SK-N-SH treated with all-trans-retinoic acid at 6 μM for 48 hours (cell line): ENCODE results near the gene PSMG1.

Source experiments
- ATAC-seq: fragments of 200-7000 bp; cut with Tn5 transposase; 3 replicates; pipeline ENCODE4 v1.9.1; 2020; ENCODE audit warnings: mild to moderate bottlenecking, moderate library complexity
- ARNTL ChIP-seq: fragments of 450-650 bp; formaldehyde crosslinking; IDR thresholded peaks from 2 replicates; pipeline ENCODE4 v1.5.0; 2020; ENCODE audit warnings: low read depth, mild to moderate bottlenecking, moderate library complexity, borderline replicate concordance
- BACH2 ChIP-seq: fragments of 250-450 bp; sonication (Bioruptor Pico); IDR thresholded peaks from 2 replicates; pipeline ENCODE4 v1.9.0; 2021; ENCODE audit warnings: mild to moderate bottlenecking, borderline replicate concordance
- CREB5 ChIP-seq: fragments of 250-450 bp; sonication (Bioruptor Pico); IDR thresholded peaks from 2 replicates; pipeline ENCODE4 v1.5.1; 2020; ENCODE audit warnings: low read depth, mild to moderate bottlenecking, moderate library complexity
- CSDC2 ChIP-seq: fragments of 250-450 bp; sonication (Bioruptor Pico); IDR thresholded peaks from 2 replicates; pipeline ENCODE4 v1.5.0; 2020; ENCODE audit warnings: mild to moderate bottlenecking, moderate library complexity
- CSRNP3 ChIP-seq: fragments of 250-450 bp; sonication (Bioruptor Pico); IDR thresholded peaks from 2 replicates; pipeline ENCODE4 v1.5.1; 2021; ENCODE audit warnings: mild to moderate bottlenecking, moderate library complexity
- GLIS3 ChIP-seq: fragments of 250-450 bp; sonication (Bioruptor Pico); IDR thresholded peaks from 2 replicates; pipeline ENCODE4 v1.5.0; 2020; ENCODE audit warnings: mild to moderate bottlenecking, moderate library complexity
- ISL1 ChIP-seq: fragments of 250-450 bp; sonication (Bioruptor Pico); IDR thresholded peaks from 2 replicates; pipeline ENCODE4 v2.1.2; 2022; ENCODE audit warnings: mild to moderate bottlenecking, moderate library complexity
- OSR1 ChIP-seq: fragments of 250-450 bp; sonication (Bioruptor Pico); IDR thresholded peaks from 2 replicates; pipeline ENCODE4 v1.8.0; 2022; ENCODE audit warnings: moderate library complexity, mild to moderate bottlenecking, inconsistent platforms
- PATZ1 ChIP-seq: fragments of 250-450 bp; sonication (Bioruptor Pico); IDR thresholded peaks from 2 replicates; pipeline ENCODE4 v1.8.0; 2020; ENCODE audit warnings: mild to moderate bottlenecking, moderate library complexity, borderline replicate concordance
- POU6F1 ChIP-seq: fragments of 250-450 bp; sonication (Bioruptor Pico); IDR thresholded peaks from 2 replicates; pipeline ENCODE4 v1.8.0; 2021; ENCODE audit warnings: low read depth, mild to moderate bottlenecking, moderate library complexity, borderline replicate concordance
- PPARA ChIP-seq: fragments of 250-450 bp; sonication (Bioruptor Pico); IDR thresholded peaks from 2 replicates; pipeline ENCODE4 v1.5.0; 2020; ENCODE audit warnings: mild to moderate bottlenecking, borderline replicate concordance
- RARB ChIP-seq: fragments of 250-450 bp; sonication (Bioruptor Pico); IDR thresholded peaks from 2 replicates; pipeline ENCODE4 v1.8.0; 2021; ENCODE audit warnings: mild to moderate bottlenecking, moderate library complexity
- TCF4 ChIP-seq: fragments of 250-450 bp; sonication (Bioruptor Pico); IDR thresholded peaks from 2 replicates; pipeline ENCODE4 v1.8.0; 2021; ENCODE audit warnings: mild to moderate bottlenecking, moderate library complexity, borderline replicate concordance
- TOX ChIP-seq: fragments of 250-450 bp; sonication (Bioruptor Pico); IDR thresholded peaks from 2 replicates; pipeline ENCODE4 v1.8.0; 2021; ENCODE audit warnings: mild to moderate bottlenecking, moderate library complexity, borderline replicate concordance
- TSHZ2 ChIP-seq: fragments of 250-450 bp; sonication (Bioruptor Pico); IDR thresholded peaks from 2 replicates; pipeline ENCODE4 v1.5.0; 2020; ENCODE audit warnings: mild to moderate bottlenecking, moderate library complexity
- ZC3H10 ChIP-seq: fragments of 250-450 bp; sonication (Bioruptor Pico); IDR thresholded peaks from 2 replicates; pipeline ENCODE4 v1.5.1; 2021; ENCODE audit warnings: mild to moderate bottlenecking, moderate library complexity
- ZFP3 ChIP-seq: fragments of 250-450 bp; sonication (Bioruptor Pico); IDR thresholded peaks from 2 replicates; pipeline ENCODE4 v1.5.0; 2020; ENCODE audit warnings: mild to moderate bottlenecking, moderate library complexity
- ZFP30 ChIP-seq: fragments of 450-650 bp; formaldehyde crosslinking; IDR thresholded peaks from 2 replicates; pipeline ENCODE4 v1.5.0; 2022; ENCODE audit warnings: mild to moderate bottlenecking, moderate library complexity
- ZNF565 ChIP-seq: fragments of 450-650 bp; formaldehyde crosslinking; conservative IDR thresholded peaks from 2 replicates; pipeline ENCODE4 v1.5.0; 2020; ENCODE audit warnings: low read depth, mild to moderate bottlenecking, moderate library complexity
- ZNF70 ChIP-seq: fragments of 450-650 bp; formaldehyde crosslinking; IDR thresholded peaks from 2 replicates; pipeline ENCODE4 v1.5.0; 2020; ENCODE audit warnings: mild to moderate bottlenecking, moderate library complexity
- ZNF8 ChIP-seq: fragments of 450-650 bp; formaldehyde crosslinking; IDR thresholded peaks from 2 replicates; pipeline ENCODE4 v1.5.0; 2020; ENCODE audit warnings: mild to moderate bottlenecking, moderate library complexity

PSMG1 gene

GRCh38 chr21:39168800-39169199 lies 14.5 kb downstream of the PSMG1 start:
- no peak for ATAC-seq
- TF ChIP-seq OSR1 (CRISPR knock-in tag) (no peak), GLIS3 (no peak), BACH2 (CRISPR knock-in tag) (no peak), POU6F1 (CRISPR knock-in tag) (no peak), TOX (CRISPR knock-in tag) (no peak), ISL1 (CRISPR knock-in tag) (no peak), ARNTL (CRISPR knock-in tag) (no peak), PPARA (no peak), ZFP30 (CRISPR knock-in tag) (no peak), TCF4 (CRISPR knock-in tag) (no peak), ZFP3 (CRISPR knock-in tag) (no peak), CREB5 (CRISPR knock-in tag) (no peak), ZNF70 (CRISPR knock-in tag) (no peak), CSRNP3 (CRISPR knock-in tag) (no peak), RARB (no peak), ZNF565 (CRISPR knock-in tag) (no peak), PATZ1 (no peak)

GRCh38 chr21:39164523-39164922 lies 18.7 kb downstream of the PSMG1 start:
- TF ChIP-seq CSDC2 (CRISPR knock-in tag) = no peak
- TF ChIP-seq PATZ1 = no peak
- ATAC-seq = no peak

- TF ChIP-seq RARB (no peak), GLIS3 (no peak), TCF4 (CRISPR knock-in tag) (no peak), CSDC2 (CRISPR knock-in tag) (no peak), ZNF8 (no peak), POU6F1 (CRISPR knock-in tag) (no peak), CSRNP3 (CRISPR knock-in tag) (no peak), BACH2 (CRISPR knock-in tag) (no peak), ZNF70 (CRISPR knock-in tag) (no peak), ZC3H10 (CRISPR knock-in tag) (no peak), TSHZ2 (no peak), PPARA (no peak), CREB5 (CRISPR knock-in tag) (no peak), ZFP3 (CRISPR knock-in tag) (no peak), ARNTL (CRISPR knock-in tag) (no peak)
- TF ChIP-seq, all 23 proteins: peak for 0
- no peak for ATAC-seq
Measured at GRCh38 chr21:39161064-39161463, 22.2 kb downstream of the PSMG1 start.
